Activated CD4-positive, CD25-positive, alpha-beta regulatory T cell treated with anti-CD3 and anti-CD28 coated beads, Interleukin-2, amount 50 U/mL, for 16 hours (primary cell): Measurements from ENCODE around the gene STOX1.
"Not testable (repeated sequence)": the region's sequence is repeated elsewhere in the genome, so short reads cannot be mapped to it uniquely, and the experiment has no call there.

Source experiments
- DNase-seq: peaks from one replicate; pipeline ENCODE4 v3.0.0-alpha.2; 2020; ENCODE audit warnings: low read depth, low spot score

Gene STOX1

DNA sequence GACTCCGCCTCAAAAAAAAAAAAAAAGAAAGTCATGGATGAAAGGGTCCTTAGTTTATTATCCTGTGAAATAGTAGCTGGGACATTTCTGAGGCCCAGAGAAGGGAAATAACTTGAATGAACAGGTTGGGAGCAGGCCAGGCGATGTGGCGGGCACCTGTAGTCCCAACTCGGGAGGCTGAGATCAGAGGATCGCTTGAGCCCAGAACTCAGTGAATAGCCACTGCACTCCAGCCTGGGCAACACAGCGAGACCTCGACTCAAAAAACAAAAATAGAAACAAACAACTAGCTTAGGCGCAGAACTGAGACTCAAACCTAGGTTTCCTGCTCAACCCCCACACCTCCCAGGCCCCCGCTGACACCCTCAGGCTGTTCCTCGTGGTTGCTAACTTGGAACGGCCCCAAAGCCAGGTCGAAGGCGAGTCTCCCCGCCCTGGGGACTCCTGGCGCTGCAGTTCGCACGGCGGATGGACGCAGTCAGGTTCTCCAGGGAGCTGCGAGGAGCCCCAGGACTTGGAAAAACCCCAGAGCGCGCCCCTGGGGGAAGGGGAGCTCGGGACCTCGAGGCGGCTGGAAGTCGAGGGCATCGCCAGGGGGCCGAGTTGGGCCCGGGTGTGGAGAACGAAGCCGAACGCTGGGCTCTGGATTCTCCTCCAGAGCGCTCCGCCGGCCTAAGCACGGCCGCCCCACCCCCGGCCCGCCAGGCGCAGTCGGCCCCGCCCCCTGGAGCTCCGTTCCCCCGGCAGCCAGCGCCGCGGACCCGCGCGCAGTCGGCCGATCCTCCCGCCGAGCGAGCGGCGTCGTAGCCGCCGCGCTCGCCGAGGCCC is at the start of gene STOX1:
Gene STOX1 (plus strand): TSS at position 768 of the 828 bp plus-strand sequence. CDS start 93 bp downstream, outside the sequence.
- no peak for DNase-seq

- no peak for DNase-seq
Observed at GRCh38 chr10:68781613-68782574, 45.4 kb upstream of the STOX1 start.

- DNase-seq, result no peak
Observed at GRCh38 chr10:68784476-68784875, 42.9 kb upstream of the STOX1 start.

DNA sequence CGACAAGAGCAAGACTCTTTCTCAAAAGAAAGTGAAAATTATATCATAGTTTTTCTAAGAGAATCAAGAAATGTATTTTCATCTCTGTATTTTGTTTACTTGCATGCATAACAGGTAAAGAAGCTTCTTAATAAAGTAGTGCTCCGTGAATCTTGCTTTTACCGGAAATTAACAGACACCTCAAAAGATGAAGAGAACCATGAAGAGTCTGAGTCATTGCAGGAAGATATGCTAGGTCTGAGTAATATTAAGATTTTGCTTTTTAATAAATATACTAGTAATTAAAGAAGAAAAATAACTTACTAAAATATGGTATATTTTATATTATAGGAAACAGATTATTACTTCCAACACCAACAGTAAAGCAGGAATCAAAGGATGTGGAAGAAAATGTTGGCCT is 39.5 kb upstream of the STOX1 start:
- no peak for DNase-seq

- no peak for DNase-seq
Observed at GRCh38 chr10:68790476-68790875, 36.9 kb upstream of the STOX1 start.

- DNase-seq, result no peak
Observed at GRCh38 chr10:68792115-68792514, 35.2 kb upstream of the STOX1 start.

- DNase-seq, result no peak
Observed at GRCh38 chr10:68795886-68796532, 31.3 kb upstream of the STOX1 start.

DNA sequence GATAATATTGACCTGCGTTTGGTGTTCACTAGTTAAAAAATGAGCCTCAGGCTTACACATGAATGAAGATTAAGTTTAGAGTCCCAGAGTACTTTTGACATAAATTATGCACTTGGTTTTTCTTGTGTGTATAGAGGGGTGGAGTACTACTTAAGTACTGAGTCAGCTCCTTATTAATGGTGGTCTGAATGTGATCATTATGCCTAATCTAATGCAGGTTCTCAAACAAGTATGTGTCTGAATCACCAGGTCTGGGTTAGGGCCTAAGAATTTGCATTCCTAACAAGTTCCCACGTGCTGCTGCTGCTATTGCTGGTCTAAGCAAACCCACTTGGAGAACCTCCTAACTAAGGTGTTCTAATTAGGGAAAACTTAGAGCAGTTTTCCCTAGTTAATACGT is 30.7 kb upstream of the STOX1 start:
- DNase-seq, result no peak

DNA sequence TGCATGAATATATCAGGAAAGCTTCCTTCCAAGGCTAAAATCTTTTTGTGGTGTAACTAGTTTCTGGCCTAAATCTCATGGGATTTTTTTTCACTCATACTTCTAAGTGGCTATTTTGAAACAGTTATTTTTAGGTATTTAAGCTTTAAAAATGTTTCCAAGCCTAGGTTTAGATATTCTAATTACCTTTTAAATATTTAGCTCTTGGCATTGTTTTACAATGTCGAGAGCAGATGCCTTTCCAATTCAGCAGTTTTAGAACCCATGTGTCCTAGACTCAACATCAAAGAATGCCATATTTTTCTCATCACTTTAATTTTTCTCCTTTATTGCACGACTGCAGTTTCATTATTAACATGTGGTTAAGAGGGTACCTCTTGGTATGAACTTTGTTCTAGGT is 27.1 kb upstream of the STOX1 start:
- no peak for DNase-seq

GRCh38 chr10:68804692-68805091 is 22.6 kb upstream of the STOX1 start:
- no peak for DNase-seq

GRCh38 chr10:68810830-68811229 is 16.5 kb upstream of the STOX1 start:
- DNase-seq, result not testable (repeated sequence)

DNA sequence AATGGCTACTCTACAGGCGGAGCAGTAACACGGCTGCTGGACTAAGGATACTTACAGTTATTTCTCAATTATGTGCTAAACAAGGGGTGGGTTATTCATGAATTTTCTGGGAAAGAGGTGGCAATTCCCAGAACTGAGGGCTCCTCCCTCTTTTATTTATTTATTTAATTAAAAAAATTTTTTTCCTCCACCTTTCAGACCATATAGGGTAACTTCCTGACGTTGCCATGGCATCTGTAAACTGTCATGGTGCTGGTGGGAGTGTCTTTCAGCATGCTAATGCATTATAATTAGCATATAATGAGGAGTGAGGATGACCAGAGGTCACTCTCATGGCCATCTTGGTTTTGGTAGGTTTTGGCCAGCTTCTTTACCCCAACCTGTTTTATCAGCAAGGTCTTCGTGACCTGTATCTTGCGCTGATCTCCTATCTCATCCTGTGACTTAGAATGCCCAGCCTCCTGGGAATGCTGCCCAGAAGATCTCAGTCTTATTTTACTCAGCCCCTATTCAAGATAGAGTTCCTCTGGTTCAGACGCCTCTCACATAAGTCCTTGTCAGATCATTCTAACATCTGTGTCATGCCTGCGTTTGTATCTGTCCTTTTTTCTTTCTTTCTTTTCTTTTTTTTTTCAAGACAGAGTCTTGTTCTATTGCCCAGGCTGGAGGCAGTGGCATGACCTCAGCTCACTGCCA is 15.9 kb upstream of the STOX1 start:
- no peak for DNase-seq

- DNase-seq, result no peak
Observed at GRCh38 chr10:68812420-68812819, 14.9 kb upstream of the STOX1 start.

DNA sequence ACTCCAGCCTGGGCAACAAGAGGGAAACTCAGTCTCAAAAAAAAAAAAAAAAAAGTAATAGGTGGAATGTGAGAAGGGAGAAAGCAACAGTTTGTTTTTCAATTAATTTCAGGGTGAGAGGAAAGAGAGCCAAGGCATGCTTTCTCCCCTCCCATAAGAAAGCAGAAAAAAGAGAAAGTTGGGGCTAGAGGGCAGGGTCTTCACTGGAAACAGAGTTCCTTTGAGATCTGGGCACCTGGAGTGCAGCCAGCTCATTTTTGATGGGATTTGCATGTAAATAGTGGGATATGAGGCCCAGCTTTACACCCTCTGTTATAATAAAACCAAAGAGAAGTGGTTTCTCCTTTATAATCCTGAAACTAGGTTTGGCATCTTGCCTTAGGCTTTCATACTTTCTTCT is 13.8 kb upstream of the STOX1 start:
- no peak for DNase-seq

GRCh38 chr10:68816796-68817412 is 10.4 kb upstream of the STOX1 start:
- no peak for DNase-seq

DNA sequence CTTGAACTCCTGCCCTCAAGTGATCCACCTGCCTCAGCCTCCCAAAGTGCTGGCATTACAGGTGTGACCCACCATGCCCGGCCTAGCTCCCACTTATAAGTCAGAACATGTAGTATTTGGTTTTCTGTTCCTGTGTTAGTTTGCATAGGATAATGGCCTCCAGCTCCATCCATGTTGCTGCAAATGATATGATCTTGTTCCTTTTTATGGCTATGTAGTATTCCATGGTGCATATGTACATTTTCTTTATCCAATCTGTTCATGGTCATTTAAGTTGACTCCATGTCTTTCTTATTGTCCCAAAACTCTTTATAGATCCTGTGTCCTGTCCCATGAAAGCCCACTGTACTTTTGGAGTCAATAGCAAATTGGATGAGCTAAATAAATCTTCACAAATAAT is 7.0 kb upstream of the STOX1 start:
- DNase-seq, result not testable (repeated sequence)

GRCh38 chr10:68822626-68823025 is 4.7 kb upstream of the STOX1 start:
- not testable (repeated sequence) for DNase-seq

DNA sequence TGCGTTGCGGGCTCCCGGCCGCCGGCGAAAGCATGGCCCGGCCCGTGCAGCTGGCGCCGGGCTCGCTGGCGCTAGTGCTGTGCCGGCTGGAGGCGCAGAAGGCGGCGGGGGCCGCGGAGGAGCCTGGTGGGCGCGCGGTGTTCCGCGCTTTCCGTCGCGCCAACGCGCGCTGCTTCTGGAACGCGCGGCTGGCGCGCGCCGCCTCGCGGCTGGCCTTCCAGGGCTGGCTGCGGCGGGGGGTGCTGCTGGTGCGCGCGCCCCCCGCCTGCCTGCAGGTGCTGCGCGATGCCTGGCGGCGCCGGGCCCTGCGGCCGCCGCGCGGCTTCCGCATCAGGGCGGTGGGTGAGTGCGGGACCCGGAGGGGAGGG is 245 bp downstream of the STOX1 start:
- DNase-seq, result not testable (repeated sequence)

DNA sequence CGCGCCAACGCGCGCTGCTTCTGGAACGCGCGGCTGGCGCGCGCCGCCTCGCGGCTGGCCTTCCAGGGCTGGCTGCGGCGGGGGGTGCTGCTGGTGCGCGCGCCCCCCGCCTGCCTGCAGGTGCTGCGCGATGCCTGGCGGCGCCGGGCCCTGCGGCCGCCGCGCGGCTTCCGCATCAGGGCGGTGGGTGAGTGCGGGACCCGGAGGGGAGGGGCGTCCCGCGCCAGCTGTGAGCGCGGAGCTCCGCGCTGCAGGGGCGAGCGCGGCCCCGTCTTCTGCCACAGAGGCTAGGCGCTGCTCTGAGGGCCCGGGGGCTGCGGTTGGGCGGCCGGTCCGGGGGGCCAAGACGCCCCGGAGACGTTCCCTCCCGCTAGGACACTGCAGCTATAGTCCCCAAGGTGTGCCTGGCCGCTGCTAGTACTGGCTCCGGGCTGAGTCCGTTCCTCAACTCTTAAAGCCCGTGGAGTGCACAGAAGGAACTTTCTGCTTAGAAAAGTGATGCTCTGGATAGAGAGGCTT is 811 bp downstream of the STOX1 start:
- not testable (repeated sequence) for DNase-seq

GRCh38 chr10:68828833-68829232 is 1.5 kb downstream of the STOX1 start:
- DNase-seq, result no peak

GRCh38 chr10:68829521-68829920 is 2.2 kb downstream of the STOX1 start:
- DNase-seq, result no peak
